ENCODE data around the gene ROBO2.

The ROBO2 gene

DNA sequence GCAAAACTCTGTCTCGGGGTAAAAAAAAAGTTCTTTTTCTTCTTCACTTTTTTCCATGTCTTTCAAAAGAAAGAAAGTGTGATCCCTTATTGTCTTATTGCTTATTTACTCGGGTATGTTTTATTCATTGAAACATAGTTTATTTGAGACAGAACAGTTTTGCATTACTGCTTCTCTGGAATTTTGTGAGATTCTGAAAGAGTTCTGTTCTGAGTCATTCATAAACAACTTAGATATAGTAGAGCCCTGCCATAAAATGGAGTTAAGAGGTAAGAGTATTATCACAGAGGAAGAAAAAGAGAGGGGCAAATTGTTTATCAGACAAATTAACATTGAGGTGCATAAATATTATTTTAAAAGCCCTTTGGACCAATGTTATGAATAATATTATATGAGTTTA lies 522.2 kb downstream of the ROBO2 start:
- no peak for DNase-seq (ENCODE audit: low read depth in 2 of 2, low spot score in 1 of 2)

DNA sequence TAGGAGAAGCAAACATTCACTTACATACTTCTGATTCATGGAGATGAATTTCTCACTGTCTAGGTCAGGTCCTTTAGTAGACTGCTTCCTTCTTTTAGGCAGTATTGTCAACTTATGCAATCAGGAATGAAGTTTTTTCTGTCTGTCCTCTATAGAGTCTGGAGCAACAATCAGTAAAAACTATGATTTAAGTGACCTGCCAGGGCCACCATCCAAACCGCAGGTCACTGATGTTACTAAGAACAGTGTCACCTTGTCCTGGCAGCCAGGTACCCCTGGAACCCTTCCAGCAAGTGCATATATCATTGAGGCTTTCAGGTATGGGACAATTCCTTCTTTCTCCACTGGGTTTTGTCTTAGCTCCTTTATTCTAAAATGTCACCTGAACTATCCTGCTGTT lies 523.1 kb downstream of the ROBO2 start:
- DNase-seq (ENCODE audit: low read depth in 2 of 2, low spot score in 1 of 2): no peak

DNA sequence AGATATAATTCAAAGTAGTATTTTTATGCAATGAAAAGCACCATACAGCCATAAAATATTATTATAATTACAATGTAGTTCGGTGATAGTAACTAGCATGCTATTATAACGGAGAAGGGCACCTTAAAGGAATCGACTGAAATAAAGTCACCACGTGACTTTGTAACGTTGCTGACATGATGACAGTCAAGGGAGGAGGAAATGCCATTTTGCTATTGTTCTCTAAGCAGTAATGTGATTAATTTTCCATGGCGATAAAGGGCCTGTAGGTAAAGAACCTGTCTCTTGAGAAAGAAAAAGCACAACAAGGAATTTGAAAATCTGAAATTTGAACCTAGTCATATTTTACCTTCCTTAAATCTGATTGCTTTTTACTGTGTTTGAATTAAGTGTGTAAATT lies 526.2 kb downstream of the ROBO2 start:
- DNase-seq (ENCODE audit: low read depth in 2 of 2, low spot score in 1 of 2): no peak

DNA sequence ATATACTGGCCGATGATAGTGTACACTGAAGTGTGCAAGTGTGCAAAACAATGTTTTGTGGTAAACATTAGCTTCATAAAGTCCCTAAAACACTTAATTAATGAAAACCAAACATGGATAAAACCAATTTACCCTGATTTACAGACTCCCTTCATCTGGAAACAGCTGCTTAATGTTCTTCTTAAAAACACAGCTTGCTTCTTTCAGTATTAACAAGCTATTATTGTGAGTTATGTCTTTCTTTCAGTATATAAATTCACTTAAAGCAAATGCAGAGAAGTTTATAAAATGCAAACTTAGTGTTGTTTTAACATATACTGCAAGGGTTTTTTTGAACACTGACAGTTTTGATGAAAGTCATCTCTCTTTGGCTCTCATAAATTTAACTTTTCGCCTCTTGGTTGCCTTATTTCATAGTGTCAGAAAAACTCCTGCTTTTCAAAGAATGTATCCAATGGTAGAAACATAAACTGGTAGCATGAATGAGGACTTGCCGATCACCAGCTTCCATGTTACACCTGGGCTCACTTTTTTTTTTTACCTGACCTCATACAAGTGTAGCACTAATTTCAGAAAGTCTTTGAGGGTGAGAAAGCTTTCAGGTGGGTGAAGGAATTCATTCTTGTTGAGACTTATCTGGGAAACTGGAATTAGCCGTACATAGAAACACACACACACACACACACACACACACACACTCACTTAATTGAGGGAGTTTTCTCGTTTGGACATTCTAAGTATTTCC lies 532.2 kb downstream of the ROBO2 start:
- DNase-seq (ENCODE audit: low read depth in 2 of 2, low spot score in 1 of 2): no peak

DNA sequence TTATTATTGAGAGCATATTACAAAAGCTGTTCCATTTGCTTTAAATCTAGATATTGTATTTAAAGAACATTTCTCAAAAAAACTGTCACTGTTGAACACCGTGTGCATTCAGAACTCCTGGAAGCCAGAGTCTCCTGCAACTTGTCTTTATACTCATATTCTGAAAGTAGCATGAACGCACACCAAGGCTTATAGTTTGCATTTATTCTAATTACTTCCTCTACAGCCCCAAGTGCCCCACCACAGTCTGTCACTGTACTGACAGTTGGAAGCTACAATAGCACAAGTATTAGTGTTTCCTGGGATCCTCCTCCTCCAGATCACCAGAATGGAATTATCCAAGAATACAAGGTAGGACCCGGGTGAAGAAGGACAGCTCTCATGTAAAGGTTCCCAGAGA lies 537.4 kb downstream of the ROBO2 start:
- DNase-seq (ENCODE audit: low read depth in 2 of 2, low spot score in 1 of 2): no peak

DNA sequence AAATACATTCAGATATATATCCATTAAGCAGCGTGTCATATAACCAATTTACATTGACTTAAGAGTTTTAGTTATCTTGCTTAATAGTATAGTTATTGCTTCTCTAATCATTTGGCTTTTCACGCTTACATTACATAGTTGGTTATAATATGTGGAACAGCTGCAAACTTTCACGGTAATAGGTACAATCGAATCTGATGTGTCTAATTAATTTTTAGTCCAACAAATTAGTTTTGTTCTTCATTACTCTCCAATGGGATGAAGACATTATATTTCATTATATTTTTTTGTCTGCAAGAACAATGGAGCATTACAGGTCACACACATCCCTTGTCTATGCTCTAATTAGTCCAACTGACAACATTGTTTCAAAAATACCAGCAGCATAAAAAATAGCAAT lies 546.3 kb downstream of the ROBO2 start:
- DNase-seq (ENCODE audit: low read depth in 2 of 2, low spot score in 1 of 2): no peak

DNA sequence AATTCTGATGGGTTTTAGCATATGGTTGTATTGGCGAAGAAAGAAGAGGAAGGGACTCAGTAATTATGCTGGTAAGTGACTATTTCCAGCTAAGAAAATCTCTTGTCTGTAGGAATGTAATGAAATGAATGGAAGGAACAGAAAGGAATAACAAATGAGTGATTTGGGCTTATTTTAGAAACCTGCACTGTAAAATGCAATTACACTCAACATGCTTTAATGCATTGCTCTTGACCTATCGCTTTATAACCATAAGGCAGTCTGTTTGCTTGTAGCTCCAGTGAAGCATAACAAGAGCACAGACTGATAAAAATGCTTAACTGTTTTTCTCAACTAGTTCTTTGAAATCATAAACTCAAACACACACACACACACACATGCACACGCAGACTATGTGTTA lies 549.0 kb downstream of the ROBO2 start:
- no peak for DNase-seq (ENCODE audit: low read depth in 2 of 2, low spot score in 1 of 2)

DNA sequence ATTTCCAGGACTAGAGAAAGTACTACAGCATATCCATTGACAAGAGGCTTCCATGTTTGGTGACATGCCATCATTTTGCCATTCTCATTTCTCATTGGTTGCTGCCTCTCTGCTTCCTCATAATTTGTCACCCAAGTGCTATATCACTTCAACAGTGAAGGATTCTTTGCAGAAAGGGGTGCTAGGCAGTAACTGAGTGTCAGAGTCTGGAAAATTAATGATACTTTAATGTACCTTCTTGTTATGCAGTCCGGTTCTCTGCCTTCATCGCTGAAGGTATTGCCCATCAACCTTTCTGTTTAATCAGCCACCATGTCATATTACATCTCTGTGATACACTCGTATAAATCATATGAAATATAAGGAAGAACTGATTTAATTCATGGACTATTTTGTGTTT lies 550.3 kb downstream of the ROBO2 start:
- no peak for DNase-seq (ENCODE audit: low read depth in 2 of 2, low spot score in 1 of 2)

DNA sequence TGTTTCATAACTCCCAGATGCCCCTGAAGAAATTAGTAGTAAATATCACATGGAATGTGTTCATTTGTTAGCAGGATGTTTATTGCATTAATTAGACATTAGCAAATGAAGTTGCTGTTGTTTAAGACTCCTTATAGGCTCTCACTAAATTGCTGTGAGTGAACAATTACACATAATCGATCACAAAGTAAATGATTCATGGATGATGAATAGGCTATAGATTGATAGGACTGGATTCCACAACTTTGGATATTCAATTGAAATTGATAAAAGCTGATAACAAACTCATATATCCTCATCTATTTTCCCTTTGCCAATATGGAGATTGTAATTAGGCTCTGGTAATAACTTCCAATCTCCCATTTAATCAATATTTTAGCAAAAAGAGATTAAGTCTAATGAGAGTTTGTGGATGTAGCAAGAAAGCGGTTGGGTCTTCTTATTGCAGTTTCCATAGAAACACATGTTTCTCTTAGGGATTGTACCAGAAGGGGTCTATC lies 555.5 kb downstream of the ROBO2 start:
- DNase-seq (ENCODE audit: low read depth in 2 of 2, low spot score in 1 of 2): no peak

DNA sequence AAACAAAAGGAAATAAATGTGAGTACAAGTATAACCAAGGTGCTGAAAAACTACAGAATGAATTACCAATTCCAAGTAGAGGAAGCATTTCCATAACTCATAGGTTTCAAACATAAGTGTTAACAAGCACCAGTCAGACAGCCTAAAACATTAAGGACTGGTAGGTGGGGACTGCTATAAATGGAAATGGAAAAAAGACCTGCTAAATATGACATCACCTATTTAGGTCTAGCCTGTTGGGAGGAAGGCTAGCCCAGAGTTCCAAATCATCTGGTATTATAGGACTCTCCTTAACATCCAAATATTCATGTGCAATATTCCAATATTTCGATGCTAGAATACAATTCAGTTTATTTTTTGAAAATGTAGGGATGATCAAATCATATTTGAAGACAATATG lies 560.0 kb downstream of the ROBO2 start:
- no peak for DNase-seq (ENCODE audit: low read depth in 2 of 2, low spot score in 1 of 2)

DNA sequence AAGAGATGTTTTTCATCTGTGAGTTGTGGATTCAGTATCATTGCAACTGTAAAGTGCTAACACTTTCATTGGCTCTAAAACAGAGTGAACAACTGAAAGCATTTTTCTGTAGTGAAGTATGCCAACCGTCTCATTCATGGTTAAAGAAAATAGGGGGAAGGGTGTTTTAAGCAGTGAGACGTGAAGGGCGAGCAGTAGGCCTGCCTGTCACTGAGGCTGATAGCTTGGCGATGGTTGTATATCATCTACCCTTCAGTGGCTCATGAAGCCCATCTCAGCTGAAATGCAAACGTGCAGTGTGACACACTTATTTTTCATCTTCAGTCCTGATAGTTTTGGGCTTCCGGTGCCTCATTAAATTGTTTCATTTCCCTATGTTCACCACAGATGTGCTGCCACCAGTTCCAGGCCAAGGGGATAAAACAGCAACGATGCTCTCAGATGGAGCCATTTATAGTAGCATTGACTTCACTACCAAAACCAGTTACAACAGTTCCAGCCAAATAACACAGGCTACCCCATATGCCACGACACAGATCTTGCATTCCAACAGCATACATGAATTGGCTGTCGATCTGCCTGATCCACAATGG lies 562.0 kb downstream of the ROBO2 start:
- DNase-seq (ENCODE audit: low read depth in 2 of 2, low spot score in 1 of 2): no peak

DNA sequence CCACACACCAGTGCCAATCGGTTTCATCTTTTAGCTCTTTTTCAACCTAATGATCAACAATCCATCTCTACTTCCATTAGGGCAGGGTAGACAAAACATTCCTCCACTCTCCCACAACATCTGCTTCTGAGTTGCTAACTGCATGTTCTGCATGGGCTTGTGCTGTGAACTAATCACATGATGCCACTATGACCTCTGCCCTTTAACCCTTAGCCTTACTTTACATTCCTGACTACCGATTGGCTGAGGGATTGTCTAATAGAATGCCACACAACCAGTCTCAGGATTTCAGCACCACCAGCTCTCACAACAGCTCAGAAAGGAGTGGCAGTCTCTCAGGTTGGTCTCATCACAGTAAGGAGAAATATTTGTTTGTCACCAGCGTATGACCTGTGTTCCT lies 562.8 kb downstream of the ROBO2 start:
- no peak for DNase-seq (ENCODE audit: low read depth in 2 of 2, low spot score in 1 of 2)

DNA sequence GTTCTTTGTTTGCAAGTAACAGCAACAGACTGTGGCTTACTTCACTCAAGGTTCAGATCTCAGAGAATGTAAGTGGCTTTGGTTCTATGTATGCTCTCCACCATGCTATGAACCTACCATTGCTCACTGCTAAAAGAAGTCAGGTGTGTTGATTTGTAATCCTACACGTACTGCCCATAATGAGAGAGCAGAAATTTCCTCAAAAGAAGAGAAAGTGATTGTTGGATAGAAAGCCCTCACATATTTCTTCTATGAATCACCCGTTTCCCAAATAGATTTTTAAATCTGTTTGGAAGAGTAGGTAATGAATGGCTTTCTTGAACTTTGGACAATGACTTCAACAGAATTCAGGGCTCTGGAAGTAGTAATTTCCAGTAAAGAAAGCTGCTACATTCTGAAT lies 565.4 kb downstream of the ROBO2 start:
- DNase-seq (ENCODE audit: low read depth in 2 of 2, low spot score in 1 of 2): no peak

DNA sequence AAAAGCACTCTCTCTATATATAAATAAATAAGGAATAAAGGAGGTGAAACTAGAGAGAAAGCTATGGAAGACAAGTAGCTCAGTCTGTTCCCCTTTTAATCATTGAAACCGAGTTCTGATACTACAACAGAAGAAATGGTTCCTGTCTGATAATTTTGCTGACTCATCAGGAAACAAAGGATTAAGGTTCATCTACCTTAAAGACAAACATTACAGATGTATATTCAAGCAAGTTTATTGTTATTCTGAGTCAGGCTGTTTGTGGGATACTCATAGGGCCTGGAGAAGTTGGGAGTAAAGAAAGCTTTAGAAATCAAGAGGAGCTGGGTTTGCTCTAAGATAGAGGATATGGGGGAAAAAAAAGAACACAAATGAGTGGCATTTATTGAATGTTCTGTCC lies 566.0 kb downstream of the ROBO2 start:
- no peak for DNase-seq (ENCODE audit: low read depth in 2 of 2, low spot score in 1 of 2)

DNA sequence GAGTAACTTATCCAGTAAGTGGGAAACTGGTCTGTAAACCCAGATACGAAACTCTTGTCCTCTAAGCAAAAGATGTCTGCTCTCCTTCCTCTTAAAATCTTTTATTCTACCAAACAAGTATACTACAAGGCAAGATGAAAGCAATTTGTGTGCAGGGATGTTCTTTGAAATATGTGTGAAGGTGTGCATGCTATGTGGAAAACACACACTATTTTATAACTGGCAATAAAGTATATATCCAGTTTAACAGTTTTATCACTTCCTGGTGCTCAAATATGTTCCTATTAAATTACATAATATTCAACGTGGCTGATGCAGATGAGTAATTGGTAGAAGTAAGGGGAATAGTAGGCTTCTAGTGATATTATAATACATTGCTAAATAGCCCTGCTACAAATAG lies 566.5 kb downstream of the ROBO2 start:
- no peak for DNase-seq (ENCODE audit: low read depth in 2 of 2, low spot score in 1 of 2)

DNA sequence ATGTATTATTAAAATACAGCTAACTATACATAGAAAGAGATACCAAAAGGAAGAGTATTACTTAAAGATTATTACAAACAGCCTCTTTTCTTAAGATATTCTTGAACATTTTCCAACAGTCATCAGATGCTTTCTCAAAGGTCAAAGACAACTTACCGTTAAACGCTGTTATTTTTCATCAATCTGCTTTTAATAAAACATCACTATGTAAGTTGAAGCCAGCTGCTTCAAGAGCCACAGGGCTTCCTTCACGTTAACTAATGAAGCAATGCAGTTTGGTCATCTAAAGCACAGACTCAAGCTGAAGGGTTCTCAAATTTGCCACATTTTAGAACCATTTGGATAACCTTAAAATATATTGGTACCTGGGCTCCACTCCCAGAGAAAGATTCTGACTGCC lies 578.8 kb downstream of the ROBO2 start:
- DNase-seq (ENCODE audit: low read depth in 2 of 2, low spot score in 1 of 2): no peak

DNA sequence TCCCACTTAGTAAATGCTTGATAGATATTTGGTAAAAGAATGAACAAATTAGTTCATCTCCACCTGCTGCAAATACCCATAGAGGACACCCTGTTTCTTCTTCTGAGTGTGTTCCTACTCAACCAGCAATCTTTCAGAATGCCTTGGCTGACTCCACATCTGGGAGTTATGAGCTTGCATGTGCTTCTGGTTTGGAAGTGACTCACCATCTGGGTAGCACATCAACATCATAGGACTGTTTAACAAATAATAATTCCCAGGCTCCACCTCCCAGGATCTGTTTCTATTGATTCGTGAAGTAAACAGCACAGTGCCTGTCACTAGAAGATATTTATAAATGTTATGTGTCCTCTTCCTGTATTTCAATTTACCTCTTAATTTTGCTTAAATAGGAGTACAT lies 580.1 kb downstream of the ROBO2 start:
- no peak for DNase-seq (ENCODE audit: low read depth in 2 of 2, low spot score in 1 of 2)

DNA sequence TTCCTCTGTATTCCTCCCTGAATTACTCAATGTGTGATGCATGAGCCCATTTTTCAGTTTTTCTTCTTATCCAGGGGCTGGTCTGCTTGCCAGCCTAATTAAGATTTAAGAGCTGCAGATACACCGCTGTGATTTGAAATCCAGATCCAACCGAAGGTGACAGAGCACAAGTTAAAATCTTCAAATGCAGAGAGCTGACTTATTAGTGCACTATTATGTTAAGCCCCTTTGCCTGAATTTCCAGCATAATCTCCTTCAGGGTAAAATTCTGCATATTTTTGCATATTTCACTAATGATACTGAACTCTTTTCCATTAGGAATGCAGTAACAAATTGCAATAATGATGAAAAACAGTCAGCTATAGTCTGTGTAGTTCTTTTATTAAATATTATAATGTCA lies 583.6 kb downstream of the ROBO2 start:
- DNase-seq (ENCODE audit: low read depth in 2 of 2, low spot score in 1 of 2): no peak

DNA sequence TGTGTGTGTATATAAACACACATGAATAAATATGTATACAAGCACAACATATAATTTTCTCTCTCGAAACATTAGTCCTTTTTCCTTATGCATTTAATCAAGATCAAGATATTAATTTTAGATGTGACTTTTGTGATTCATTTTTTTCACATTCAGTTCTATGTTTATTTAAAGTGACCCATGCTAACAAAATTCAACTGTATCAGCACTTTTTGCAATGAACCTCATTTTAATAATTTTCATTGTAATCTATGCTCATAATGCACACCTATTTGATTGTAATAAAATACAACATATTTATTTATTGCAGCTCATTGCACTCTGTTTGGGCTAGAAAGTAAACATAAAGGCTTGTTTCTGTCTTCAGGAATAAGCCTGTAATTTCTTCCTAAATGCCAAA lies 586.3 kb downstream of the ROBO2 start:
- no peak for DNase-seq (ENCODE audit: low read depth in 2 of 2, low spot score in 1 of 2)

DNA sequence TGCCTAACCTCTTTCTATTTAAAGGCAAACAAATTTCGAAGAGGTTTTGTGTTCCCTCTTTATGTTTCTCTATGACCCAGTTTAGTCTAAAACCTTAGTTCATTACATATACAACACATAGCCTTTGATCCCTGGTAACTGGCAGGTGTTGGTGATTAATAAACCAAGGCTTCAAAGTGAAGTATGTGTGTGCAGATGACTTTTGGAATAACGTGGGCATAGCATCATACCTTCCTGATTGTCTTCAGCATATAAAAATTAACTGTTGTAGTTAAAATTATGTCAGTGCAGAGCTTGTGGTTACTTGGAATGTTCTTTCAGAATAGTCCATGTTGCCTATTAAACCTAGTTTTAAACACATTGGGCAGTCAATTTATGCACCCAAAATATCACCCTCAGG lies 608.3 kb downstream of the ROBO2 start:
- no peak for DNase-seq (ENCODE audit: low read depth in 2 of 2, low spot score in 1 of 2)

DNA sequence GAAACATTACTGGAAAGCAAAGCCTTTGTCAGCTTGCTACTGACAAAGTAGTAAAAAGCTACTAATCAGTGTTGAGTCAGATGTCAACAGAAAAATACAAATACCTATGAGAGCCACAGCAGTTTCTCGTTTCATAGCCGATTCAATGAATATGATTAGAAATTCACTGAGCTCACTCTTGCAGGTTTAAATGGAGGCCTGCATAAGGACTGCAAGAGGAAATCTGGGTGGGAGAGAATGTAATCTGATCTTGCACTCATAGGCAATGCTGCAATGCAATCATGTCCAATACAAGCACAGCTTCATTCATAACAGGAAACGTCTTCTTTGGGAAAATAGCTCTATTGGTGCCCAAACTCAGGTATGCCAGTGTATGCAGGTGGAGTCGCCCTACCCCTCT lies 608.8 kb downstream of the ROBO2 start:
- DNase-seq (ENCODE audit: low read depth in 2 of 2, low spot score in 1 of 2): no peak

DNA sequence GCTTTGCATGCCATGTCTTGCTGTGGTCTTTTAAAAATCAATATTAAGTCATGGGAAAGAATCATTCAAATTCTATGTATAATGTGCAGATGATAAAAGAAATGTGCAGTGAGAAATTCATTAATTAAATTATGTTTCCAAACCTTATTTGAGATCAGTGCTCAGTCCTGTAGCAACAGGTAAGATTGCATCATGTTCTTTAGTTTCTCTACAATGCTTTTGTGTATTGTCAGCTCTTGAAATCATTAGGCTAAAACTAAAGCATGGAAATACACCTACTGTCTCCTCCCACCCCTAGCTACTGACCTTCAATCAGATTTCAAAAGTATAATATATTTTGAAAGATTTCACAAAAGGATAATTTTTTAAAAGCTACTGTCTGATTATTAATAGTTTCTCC lies 612.7 kb downstream of the ROBO2 start:
- DNase-seq (ENCODE audit: low read depth in 2 of 2, low spot score in 1 of 2): no peak

DNA sequence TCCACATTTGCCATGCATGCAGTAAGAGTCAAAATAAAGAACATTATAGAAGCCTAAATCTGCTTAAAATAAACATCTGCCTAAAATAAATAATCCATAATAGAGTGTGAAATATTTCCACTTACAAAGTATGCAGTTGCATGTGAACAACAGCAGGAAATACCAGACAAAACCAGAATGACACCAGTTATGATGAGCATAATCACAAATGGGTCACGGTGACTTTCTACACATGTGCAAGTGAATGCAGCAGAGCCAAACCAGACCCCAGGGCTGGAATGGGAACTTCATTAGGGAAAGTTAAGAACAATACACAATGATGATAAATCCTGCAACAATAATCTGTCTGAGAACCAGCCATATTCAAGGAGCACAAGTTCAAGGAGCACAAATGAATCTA lies 615.5 kb downstream of the ROBO2 start:
- DNase-seq (ENCODE audit: low read depth in 2 of 2, low spot score in 1 of 2): no peak

Data from stimulated activated CD8-positive, alpha-beta memory T cell treated with anti-CD3 and anti-CD28 coated beads, Interleukin-4, amount 100 ng/mL, for 1 hour (primary cell).